Smooth muscle cell of trachea (primary cell): ENCODE measurements around the gene SMIM28. TPM values are rescaled to one million over a fixed set of nuclear protein-coding genes. Genes with fewer than 3 reads are reported as not detected.

Experiments
- total RNA-seq: library from RNA; depleted of rRNA; stranded (reverse); fragments of >200 nt; gene quantifications from 2 replicates; pipeline ENCODE4 v1.2.1, GENCODE V29; 2014

The SMIM28 gene
- total RNA-seq = not detected in 2 replicates

DNA sequence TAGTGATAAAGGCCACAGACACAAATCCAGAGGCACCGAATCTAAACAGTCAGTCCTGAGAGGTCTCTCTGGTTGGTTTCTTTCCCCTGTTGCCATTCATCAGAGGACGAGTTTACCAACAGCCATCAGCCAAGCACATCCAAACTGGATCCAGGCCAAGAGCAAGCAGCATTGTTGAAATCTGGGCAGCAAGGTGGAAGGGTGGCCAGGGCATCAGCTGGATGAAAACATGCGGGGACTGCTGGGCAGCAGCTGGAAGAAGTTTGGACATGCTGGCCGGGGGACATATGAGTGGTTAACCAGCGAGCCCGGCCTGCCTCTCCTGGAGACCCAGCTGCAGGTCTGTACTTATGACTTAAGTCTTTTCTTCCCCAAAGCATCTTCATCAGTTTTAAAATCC lies at the start of gene SMIM28:
Gene SMIM28 (plus strand): TSS at position 62 of the 400 bp plus-strand sequence. CDS start 168 bp downstream, at position 230.

DNA sequence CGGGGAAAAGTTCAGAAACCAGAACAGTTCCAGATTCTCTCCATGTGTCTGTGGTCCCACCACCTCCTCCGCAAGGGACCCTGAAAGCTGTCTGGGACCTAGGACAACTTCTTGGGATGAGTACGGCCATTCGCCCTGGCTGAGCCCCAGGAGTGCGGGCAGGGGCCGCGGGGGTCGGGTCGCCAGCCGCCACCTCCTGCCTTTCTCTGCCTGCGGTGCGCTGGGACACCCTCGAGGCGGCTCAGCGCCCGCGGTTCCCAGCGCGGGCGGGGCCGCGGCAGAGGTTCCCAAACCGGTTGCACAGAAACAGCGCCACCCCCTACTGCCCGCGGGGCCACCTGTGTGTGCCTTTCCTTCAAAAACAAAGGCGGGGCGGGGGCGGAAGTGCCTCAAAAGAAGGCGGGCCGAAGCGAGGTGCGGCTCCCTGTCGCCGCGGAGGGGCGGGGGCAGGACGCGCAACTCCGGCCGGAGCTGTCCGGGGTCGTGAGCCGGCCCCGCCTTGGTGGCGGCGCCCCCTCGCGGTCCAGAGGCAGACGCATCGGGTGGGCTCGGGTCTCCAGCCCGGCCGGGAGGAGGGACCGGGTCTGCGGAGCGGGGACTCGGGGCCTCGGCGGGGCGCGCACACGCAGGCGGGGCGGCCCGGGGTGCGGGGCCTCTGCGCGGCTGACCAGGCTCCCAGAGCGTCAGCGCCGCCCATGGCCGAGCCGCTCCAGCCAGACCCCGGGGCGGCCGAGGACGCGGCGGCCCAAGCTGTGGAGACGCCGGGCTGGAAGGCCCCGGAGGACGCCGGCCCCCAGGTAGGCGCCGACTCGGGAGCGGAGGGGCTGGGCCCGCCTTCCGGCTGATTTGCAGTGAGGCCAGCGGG lies 26.3 kb downstream of the SMIM28 start, which contains the start of gene HEBP2:
Gene HEBP2 (plus strand): TSS at position 423 of the 865 bp plus-strand sequence. CDS start 273 bp downstream, at position 696.

Other genes starting within 250 kb of the SMIM28 start
- gene ARFGEF3, start 216.0 kb upstream of the SMIM28 start, total RNA-seq = 0.17 and 0.44 TPM in 2 replicates
- gene PBOV1, start 159.4 kb upstream of the SMIM28 start, total RNA-seq = not detected in 2 replicates
- 41.2 and 55.9 TPM in 2 replicates for gene HEBP2, start 26.3 kb downstream of the SMIM28 start, total RNA-seq
- gene NHSL1, start 121.6 kb downstream of the SMIM28 start, total RNA-seq = 18.2 and 26.3 TPM in 2 replicates